B cell (primary cell): ENCODE data around the gene GPR176.

Experiments used
- CTCF ChIP-seq: fragments of 200-600 bp; IDR thresholded peaks from one replicate; pipeline ENCODE4 v1.8.0; 2022; ENCODE audit warnings: antibody characterized with exemption, mild to moderate bottlenecking
- EZH2 ChIP-seq: IDR thresholded peaks from 2 replicates; pipeline ENCODE4 v1.6.1; 2012; ENCODE audit warnings: borderline replicate concordance, low read depth, mild to moderate bottlenecking, moderate library complexity, low read length; ENCODE audit not compliant: insufficient read depth, poor library complexity, severe bottlenecking

- no peak for TF ChIP-seq CTCF
- no peak for TF ChIP-seq EZH2
Measured at GRCh38 chr15:39851500-39852092, 68.5 kb downstream of the GPR176 start.
